HepG2 (cell line): ENCODE measurements around the gene PGPEP1. TPM values are rescaled to one million over a fixed set of nuclear protein-coding genes. Genes with fewer than 3 reads are reported as not detected.

Experiments
- ASH2L ChIP-seq: fragments of 300-600, 200-600 bp; sonication (generic); IDR thresholded peaks from 2 replicates; pipeline ENCODE4 v1.7.0; 2017; ENCODE audit warnings: low read depth, mild to moderate bottlenecking, moderate library complexity, mixed read lengths, low read length; ENCODE audit not compliant: insufficient read length
- ATF7-NPFF ChIP-seq: sonication (generic); formaldehyde crosslinking; IDR thresholded peaks from 2 replicates; pipeline ENCODE4 v1.8.1; 2023; ENCODE audit warnings: mild to moderate bottlenecking, low read depth, missing genetic modification reagents, moderate library complexity
- CHD2 ChIP-seq: IDR thresholded peaks from 2 replicates; pipeline ENCODE4 v1.6.1; 2011; ENCODE audit warnings: low read depth, low read length, improper control_type of control experiment
- EHMT2 ChIP-seq: fragments of 200-600 bp; sonication (generic); IDR thresholded peaks from 2 replicates; pipeline ENCODE4 v1.7.0; 2017; ENCODE audit warnings: antibody characterized with exemption, low read depth, low read length, borderline replicate concordance
- FOXM1 ChIP-seq: sonication (generic); formaldehyde crosslinking; IDR thresholded peaks from 2 replicates; pipeline ENCODE4 v1.5.0; 2020; ENCODE audit warnings: missing genetic modification reagents
- GABPB1 ChIP-seq: IDR thresholded peaks from 2 replicates; pipeline ENCODE4 v1.6.1; 2016; ENCODE audit warnings: mild to moderate bottlenecking, missing genetic modification reagents, moderate library complexity, missing compliant biosample characterization
- GFI1 ChIP-seq: sonication (generic); formaldehyde crosslinking; IDR thresholded peaks from 2 replicates; pipeline ENCODE4 v1.5.0; 2020; ENCODE audit warnings: missing genetic modification reagents, mild to moderate bottlenecking, borderline replicate concordance
- KLF16 ChIP-seq, 2 experiments: sonication (generic) in 1 of 2; formaldehyde crosslinking in 1 of 2; IDR thresholded peaks; 2 replicates each; pipeline versions ENCODE4 v1.6.1 to v1.8.0; 2016 to 2023; ENCODE audit warnings: missing genetic modification reagents in 2 of 2, missing compliant biosample characterization in 1 of 2
- MYC ChIP-seq: sonication (generic); formaldehyde crosslinking; IDR thresholded peaks from 2 replicates; pipeline ENCODE4 v1.9.0; 2021; ENCODE audit warnings: missing genetic modification reagents, borderline replicate concordance
- NONO ChIP-seq, 2 experiments: fragments of 450-650 bp in 1 of 2; sonication (generic) in 1 of 2; formaldehyde crosslinking in 1 of 2; IDR thresholded peaks in 1 of 2; conservative IDR thresholded peaks in 1 of 2; 2 replicates each; pipeline versions ENCODE4 v1.6.1 to v1.8.0; 2017 to 2022; ENCODE audit warnings: mild to moderate bottlenecking in 1 of 2, missing genetic modification reagents in 1 of 2, moderate library complexity in 1 of 2
- PHF21A ChIP-seq: sonication (generic); formaldehyde crosslinking; IDR thresholded peaks from 2 replicates; pipeline ENCODE4 v1.5.0; 2020; ENCODE audit warnings: mild to moderate bottlenecking, missing genetic modification reagents
- SAP130 ChIP-seq: IDR thresholded peaks from 2 replicates; pipeline ENCODE4 v1.6.1; 2016; ENCODE audit warnings: low read depth
- SPEN ChIP-seq: sonication (generic); formaldehyde crosslinking; IDR thresholded peaks from 2 replicates; pipeline ENCODE4 v1.5.1; 2020; ENCODE audit warnings: low read depth, mild to moderate bottlenecking, missing genetic modification reagents
- YY1 ChIP-seq: IDR thresholded peaks from 2 replicates; pipeline ENCODE4 v1.6.1; 2011; ENCODE audit warnings: low read length, low read depth, moderate library complexity, mild to moderate bottlenecking; ENCODE audit not compliant: insufficient read depth, insufficient replicate concordance
- ZGPAT ChIP-seq: IDR thresholded peaks from 2 replicates; pipeline ENCODE4 v1.6.1; 2016; ENCODE audit warnings: mild to moderate bottlenecking
- ZKSCAN1 ChIP-seq: fragments of 150-350 bp; IDR thresholded peaks from 2 replicates; pipeline ENCODE4 v1.6.1; 2014; ENCODE audit warnings: low read length
- ZMAT3 ChIP-seq: sonication (generic); formaldehyde crosslinking; conservative IDR thresholded peaks from 2 replicates; pipeline ENCODE4 v1.7.0; 2021; ENCODE audit warnings: missing genetic modification reagents
- ZMYM3 ChIP-seq: sonication (generic); formaldehyde crosslinking; IDR thresholded peaks from 2 replicates; pipeline ENCODE4 v1.5.1; 2020; ENCODE audit warnings: mild to moderate bottlenecking, missing genetic modification reagents
- ZNF253 ChIP-seq: sonication (generic); formaldehyde crosslinking; IDR thresholded peaks from 2 replicates; pipeline ENCODE4 v1.8.0; 2022; ENCODE audit warnings: mild to moderate bottlenecking, missing genetic modification reagents, borderline replicate concordance
- ZNF709 ChIP-seq: sonication (generic); formaldehyde crosslinking; IDR thresholded peaks from 2 replicates; pipeline ENCODE4 v1.5.0; 2020; ENCODE audit warnings: mild to moderate bottlenecking, missing genetic modification reagents
- ZNF768 ChIP-seq: sonication (generic); formaldehyde crosslinking; IDR thresholded peaks from 2 replicates; pipeline ENCODE4 v1.4.0; 2020; ENCODE audit warnings: missing genetic modification reagents
- ZNF878 ChIP-seq: sonication (generic); formaldehyde crosslinking; IDR thresholded peaks from 2 replicates; pipeline ENCODE4 v1.8.1; 2023; ENCODE audit warnings: mild to moderate bottlenecking, missing genetic modification reagents, moderate library complexity
- ZSCAN9 ChIP-seq: IDR thresholded peaks from 2 replicates; pipeline ENCODE4 v1.6.1; 2016; ENCODE audit warnings: borderline replicate concordance
- polyA plus RNA-seq, 8 experiments: library from polyadenylated mRNA; depleted of rRNA in 3 of 8; stranded (reverse) in 7 of 8; unstranded in 1 of 8; fragments of >200 nt; fragmentation: Illumina TruSeq in 4 of 8; extraction: Trizol in 4 of 8; gene quantifications; 2 replicates each; pipeline versions ENCODE4 v1.2.1 to v1.2.3, GENCODE V29; 2011 to 2016; ENCODE audit warnings: low read depth in 4 of 8, missing spikeins in 1 of 8, mixed read lengths in 1 of 8; ENCODE audit not compliant: insufficient read depth in 1 of 8
- total RNA-seq, 5 experiments: library from RNA; depleted of rRNA; stranded (reverse); fragments of >200 nt; fragmentation: Illumina TruSeq; extraction: Trizol; gene quantifications; 2 replicates each; pipeline ENCODE4 v1.2.3, GENCODE V29; 2016; ENCODE audit warnings: low read depth in 1 of 5
- TF ChIP-seq, protein P1 (sequence below): sonication (generic); formaldehyde crosslinking; IDR thresholded peaks from 2 replicates; pipeline ENCODE4 v1.4.0; 2020; ENCODE audit warnings: missing genetic modification reagents
- TF ChIP-seq, protein P2 (sequence below): sonication (generic); formaldehyde crosslinking; IDR thresholded peaks from 2 replicates; pipeline ENCODE4 v1.4.0; 2020; ENCODE audit warnings: missing genetic modification reagents

PGPEP1 gene
- total and polyA plus RNA-seq, 2 of the 13 experiments (the other 11 are each of a cell fraction or from before 2014, with no cell fraction given): 53.1 to 56.6 TPM

- TF ChIP-seq ZMAT3: 0 out of 2 replicates have a peak, but pooled peaks have one; percentile 38
- no peak for TF ChIP-seq NONO (IDR thresholded peaks at IDR 0.05)
- TF ChIP-seq NONO (CRISPR knock-in tag; conservative IDR thresholded peaks at IDR 0.05): peak; percentile 20; the same call in 1 of the 2 replicates
- TF ChIP-seq ZNF878 (CRISPR knock-in tag): peak; percentile 75
- peak; percentile 87 for TF ChIP-seq ZMYM3 (CRISPR knock-in tag)
- peak; percentile 86 for TF ChIP-seq ATF7-NPFF (CRISPR knock-in tag)
- TF ChIP-seq FOXM1 (CRISPR knock-in tag): no peak
- TF ChIP-seq GABPB1 (CRISPR knock-in tag): peak; percentile 92
- TF ChIP-seq, protein P1, sequence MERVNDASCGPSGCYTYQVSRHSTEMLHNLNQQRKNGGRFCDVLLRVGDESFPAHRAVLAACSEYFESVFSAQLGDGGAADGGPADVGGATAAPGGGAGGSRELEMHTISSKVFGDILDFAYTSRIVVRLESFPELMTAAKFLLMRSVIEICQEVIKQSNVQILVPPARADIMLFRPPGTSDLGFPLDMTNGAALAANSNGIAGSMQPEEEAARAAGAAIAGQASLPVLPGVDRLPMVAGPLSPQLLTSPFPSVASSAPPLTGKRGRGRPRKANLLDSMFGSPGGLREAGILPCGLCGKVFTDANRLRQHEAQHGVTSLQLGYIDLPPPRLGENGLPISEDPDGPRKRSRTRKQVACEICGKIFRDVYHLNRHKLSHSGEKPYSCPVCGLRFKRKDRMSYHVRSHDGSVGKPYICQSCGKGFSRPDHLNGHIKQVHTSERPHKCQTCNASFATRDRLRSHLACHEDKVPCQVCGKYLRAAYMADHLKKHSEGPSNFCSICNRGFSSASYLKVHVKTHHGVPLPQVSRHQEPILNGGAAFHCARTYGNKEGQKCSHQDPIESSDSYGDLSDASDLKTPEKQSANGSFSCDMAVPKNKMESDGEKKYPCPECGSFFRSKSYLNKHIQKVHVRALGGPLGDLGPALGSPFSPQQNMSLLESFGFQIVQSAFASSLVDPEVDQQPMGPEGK (CRISPR knock-in tag): peak; percentile 99
- TF ChIP-seq, protein P2, sequence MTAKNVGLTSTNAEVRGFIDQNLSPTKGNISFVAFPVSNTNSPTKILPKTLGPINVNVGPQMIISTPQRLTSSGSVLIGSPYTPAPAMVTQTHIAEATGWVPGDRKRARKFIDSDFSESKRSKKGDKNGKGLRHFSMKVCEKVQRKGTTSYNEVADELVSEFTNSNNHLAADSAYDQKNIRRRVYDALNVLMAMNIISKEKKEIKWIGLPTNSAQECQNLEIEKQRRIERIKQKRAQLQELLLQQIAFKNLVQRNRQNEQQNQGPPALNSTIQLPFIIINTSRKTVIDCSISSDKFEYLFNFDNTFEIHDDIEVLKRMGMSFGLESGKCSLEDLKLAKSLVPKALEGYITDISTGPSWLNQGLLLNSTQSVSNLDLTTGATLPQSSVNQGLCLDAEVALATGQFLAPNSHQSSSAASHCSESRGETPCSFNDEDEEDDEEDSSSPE (CRISPR knock-in tag): 0 out of 2 replicates have a peak, but pooled peaks have one; percentile 66
- TF ChIP-seq PHF21A (CRISPR knock-in tag): peak; percentile 64
- TF ChIP-seq SAP130 (CRISPR knock-in tag): peak; percentile 75
- peak; percentile 53 for TF ChIP-seq ASH2L
- peak; percentile 16 for TF ChIP-seq YY1
- TF ChIP-seq EHMT2: no peak
- TF ChIP-seq SPEN: peak; percentile 20; the same call in 1 of the 2 replicates
- no peak for TF ChIP-seq ZNF253 (CRISPR knock-in tag)
- peak; percentile 36; the same call in 1 of the 2 replicates for TF ChIP-seq ZSCAN9
- TF ChIP-seq ZKSCAN1: peak; percentile 85
- 0 out of 2 replicates have a peak, but pooled peaks have one; percentile 74 for TF ChIP-seq ZNF709 (CRISPR knock-in tag)
- TF ChIP-seq GFI1 (CRISPR knock-in tag): peak; percentile 76
- TF ChIP-seq CHD2: no peak
- TF ChIP-seq KLF16 (CRISPR knock-in tag; IDR thresholded peaks at IDR 0.05): peak in 1 of 2 experiments; percentile 67; a peak in 2 of 4 replicates
- no peak for TF ChIP-seq MYC (CRISPR knock-in tag)
- TF ChIP-seq ZNF768: peak; percentile 100
- peak; percentile 76 for TF ChIP-seq ZGPAT (CRISPR knock-in tag)
These were observed 77.0 kb downstream of the PGPEP1 start (continued) for GRCh38 chr19:18417250-18418028.
